NT2/D1 (cell line): ENCODE results near the gene VDAC1.

Experiments used
- SUZ12 ChIP-seq: IDR thresholded peaks from 2 replicates; pipeline ENCODE4 v1.6.1; 2011; ENCODE audit not compliant: insufficient read length, insufficient read depth; ENCODE audit errors: extremely low read depth
- YY1 ChIP-seq: IDR thresholded peaks from 2 replicates; pipeline ENCODE4 v1.6.1; 2011; ENCODE audit not compliant: insufficient read length, insufficient read depth
- ZNF274 ChIP-seq: IDR thresholded peaks from 2 replicates; pipeline ENCODE4 v1.6.1; 2011; ENCODE audit warnings: mild to moderate bottlenecking, low read depth, low read length

- TF ChIP-seq YY1 (no peak), ZNF274 (no peak), SUZ12 (no peak)
These were observed 53.8 kb downstream of the VDAC1 start for GRCh38 chr5:133950821-133951612.
